NCI-H1436 treated with DMSO at 0.1 percent for 48 hours (cell line): ENCODE results near the gene RND3.

ENCODE experiments used
- DNase-seq: peaks from one replicate; lab custom pipeline; 2025; lab: John Stamatoyannopoulos, UW

RND3 gene

DNA sequence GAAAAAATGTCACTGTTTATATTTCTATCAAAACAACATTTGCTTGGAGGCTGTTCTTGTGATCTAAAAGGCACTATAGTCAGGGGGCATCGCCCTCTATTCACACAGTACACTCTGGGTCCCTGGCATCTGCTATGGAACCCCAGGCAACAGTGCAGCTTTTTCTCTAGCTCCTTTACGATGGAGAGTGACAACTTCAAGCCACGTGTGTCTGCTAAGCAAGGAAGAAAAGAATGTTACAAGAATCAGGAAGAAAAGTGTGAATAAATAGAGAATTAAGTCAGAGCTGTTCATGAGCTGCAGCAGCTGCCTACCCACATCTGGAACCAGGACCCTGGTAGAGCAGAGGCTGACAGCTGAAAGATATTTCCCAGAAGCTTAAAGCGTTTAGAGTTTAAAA is 11.2 kb downstream of the RND3 start:
- DNase-seq, result no peak

DNA sequence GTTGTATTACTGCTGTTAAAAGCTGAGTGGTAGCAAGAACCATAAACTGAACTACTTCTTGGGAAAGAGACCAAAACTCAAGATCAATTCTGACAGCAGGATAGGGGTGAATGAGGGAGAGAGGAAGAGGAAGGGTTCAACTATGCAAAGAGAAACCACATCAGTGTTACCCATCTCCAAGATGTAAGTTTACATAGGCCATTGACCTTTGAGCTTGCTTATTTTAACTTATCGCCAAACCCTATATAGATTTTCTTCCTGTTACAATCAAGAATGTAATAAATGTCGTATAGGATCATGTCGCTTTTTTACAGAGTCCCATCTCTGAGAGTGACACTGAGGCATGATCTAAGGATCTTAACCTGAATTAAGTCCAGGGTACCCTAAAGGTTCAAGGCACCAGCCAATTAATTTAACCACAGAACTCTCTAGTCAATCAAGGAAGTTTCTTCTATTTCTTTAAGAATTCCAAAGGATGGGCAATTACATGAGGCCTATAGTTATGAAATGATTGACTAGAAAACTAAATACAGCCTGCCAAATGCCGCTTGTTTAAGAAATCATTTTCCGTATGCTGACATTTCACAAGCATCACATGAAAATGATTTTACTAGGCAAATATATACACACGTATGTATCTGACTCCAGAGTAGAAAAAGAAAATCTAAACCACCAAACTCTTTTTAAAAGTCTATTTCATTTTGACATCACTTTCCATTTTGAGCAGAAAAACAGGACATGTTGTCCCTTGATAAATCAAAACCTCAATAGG is 11.8 kb downstream of the RND3 start:
- no peak for DNase-seq

DNA sequence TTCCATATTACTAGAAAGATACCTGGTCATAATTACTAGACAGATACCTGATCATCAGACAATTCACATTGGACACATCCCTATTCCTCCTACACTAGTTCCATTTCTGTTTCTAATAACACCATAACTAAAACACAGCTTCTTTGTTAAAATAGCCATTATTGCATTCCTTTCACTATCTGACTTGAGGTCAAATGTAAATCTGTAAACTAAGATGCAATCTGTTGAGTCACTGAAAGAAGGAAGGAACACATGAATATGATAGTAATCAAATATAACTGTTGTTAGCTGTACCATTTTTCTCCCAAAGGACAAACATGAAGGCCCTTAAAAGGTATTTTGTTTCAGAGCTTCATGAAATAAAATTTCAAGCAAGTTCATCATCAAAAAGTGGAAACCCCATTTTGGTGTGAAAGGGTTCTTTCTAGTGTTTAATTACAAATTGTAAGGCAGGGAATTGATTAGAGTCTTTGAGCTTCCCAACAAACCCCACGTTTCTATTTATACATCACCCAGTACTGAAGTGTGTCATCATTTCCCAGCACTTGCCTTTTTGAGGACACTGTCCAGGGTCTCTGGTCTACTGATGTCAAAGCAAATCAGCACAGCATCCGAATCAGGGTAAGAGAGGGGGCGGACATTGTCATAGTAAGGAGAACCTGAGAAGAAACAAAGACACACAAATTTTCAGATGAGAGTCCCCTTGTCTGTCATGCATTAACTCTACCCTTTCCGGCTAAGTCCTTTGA is 13.0 kb downstream of the RND3 start:
- no peak for DNase-seq

DNA sequence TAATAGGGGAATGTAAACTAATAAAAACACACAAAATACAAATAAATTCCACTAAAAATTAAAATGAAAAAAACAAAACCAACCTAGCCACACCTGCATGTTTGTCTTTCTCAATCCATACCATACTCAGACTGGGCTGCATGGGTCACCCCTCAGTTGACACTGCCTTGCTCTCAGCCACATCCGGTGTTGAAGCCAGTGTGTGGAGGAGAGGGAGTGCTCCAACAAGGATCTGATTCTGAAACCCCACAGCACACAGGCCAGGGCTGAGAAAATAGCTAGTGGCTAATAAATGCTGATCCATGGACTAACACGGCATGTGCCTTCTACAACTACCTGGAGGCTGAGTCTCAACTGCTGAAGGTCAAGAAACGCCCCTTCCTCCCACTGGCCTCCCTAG is 13.7 kb downstream of the RND3 start:
- no peak for DNase-seq

- no peak for DNase-seq
Measured at GRCh38 chr2:150472511-150472899, 15.0 kb downstream of the RND3 start.

- DNase-seq, result no peak
Measured at GRCh38 chr2:150471813-150472510, 15.5 kb downstream of the RND3 start.

GRCh38 chr2:150470435-150470834 is 17.0 kb downstream of the RND3 start:
- DNase-seq, result no peak

DNA sequence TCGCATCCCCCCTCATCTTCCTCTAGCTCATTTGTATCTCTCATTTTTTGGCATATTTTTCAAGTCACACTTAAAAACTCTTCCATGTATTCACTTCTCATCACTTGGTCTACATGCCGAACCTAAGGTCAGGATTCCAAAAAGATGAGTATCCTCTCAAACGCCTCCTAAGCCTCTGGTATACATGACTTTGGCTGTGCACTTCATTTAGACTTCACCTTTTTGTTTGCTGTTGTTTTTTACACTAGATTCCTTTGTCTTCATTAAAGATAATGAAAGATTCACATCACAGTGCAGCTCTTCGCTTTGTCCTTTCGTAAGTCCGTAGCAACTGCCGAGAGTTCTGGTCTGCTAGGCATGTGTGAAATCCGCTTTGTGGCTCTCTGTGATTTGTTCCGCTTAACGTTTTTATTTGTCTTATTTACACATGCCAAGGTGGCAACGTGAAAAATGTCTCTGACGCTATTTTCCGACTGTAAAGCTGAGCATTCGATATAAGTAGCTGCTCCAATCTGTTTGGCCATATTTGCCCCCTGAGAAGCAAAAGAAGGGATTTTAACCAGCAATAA is 17.7 kb downstream of the RND3 start:
- DNase-seq, result no peak

- DNase-seq, result no peak
Measured at GRCh38 chr2:150468350-150468960, 19.0 kb downstream of the RND3 start.

DNA sequence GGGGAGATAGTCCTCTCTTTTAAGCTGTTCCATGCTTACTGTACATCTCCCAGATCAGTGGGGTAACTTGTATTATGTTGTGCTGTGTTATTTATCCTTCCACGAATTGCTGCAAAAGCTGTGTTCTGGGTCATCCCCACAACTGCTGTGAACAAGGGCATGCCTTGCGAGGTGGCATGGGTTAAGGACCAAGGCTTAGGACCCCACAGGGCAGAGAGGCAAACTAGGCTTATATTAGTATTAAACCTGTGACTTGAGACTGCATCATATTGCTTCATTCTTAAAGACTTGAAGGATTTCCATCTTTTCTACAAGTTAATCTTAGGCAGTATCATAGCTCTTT is 19.9 kb downstream of the RND3 start:
- DNase-seq, result no peak

- DNase-seq, result no peak
Measured at GRCh38 chr2:150466741-150467620, 20.5 kb downstream of the RND3 start.

- DNase-seq, result no peak
Measured at GRCh38 chr2:150465703-150466569, 21.5 kb downstream of the RND3 start.

DNA sequence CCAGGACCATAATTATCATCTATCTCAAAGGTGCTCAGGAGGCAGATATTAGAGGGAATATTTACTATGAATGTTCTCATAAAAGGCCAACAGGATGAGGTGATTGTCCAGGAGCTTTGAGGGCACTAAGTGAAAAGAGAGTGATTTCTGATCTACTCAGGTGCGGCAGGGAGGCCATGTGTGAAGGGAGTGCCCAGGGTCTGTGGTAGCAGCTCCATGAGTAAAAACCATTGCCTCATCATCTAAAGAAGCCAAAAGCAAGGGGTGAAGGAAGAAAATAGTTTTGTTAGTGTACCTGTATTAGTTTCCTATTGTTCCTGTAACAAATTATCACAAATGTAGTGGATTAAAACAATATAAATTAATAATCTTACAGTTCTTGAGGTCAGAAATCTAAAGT is 22.5 kb downstream of the RND3 start:
- DNase-seq, result no peak

DNA sequence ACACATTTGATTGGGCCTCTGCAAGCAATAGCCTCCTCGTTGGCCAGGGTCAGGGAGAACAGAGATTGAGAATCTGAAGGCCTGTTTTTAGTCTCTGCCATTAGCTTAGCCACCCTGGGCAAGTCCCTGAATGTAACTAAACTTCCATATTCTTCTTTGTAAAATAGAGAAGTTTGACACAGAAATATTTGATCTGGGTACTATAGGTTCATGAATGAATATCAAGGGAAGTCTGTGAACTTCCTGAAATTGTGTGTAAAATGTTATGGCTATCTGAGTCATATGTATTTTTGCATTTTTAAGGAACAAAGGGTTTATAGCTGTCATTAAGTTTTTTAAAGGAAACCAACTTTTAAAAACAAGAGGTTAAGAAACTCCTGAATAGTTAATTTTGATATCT is 23.2 kb downstream of the RND3 start:
- DNase-seq, result no peak

- no peak for DNase-seq
Measured at GRCh38 chr2:150462770-150463169, 24.7 kb downstream of the RND3 start.

DNA sequence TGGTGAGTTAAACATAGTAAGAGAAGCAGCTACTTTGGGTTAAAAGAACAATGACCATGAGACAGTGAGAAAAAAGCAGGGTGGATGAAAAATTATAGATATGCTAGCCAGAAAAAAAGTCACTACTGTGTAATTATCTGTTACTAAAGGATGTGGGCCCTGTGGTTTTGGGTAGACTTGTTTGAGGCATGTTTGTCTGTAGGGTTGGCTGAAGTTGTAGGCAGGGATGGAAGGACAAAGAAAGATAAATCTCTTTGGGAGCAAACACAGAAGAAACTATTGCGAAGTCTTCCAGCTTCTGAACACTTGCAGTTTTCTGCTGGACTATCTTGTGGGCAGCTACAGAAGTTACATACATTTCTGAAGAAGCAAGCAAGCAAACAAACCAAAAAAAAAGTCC is 28.2 kb downstream of the RND3 start:
- DNase-seq, result no peak

DNA sequence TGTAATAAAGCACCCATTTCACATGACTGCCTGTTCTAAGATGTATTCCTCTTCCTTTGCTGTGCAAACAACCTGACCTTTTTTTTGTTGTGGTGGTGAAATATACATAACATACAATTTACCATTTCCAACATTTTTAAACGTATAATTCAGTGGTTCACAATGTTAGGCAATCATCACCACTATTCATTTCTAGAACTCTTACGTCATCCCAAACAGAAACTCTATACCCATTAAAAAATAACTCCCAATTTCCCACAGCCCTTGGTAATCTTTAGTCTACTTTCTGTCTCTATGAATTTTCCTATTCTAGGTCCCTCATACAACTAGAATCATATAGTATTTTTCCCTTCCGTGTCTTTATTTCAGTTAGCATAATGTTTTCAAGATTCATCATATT is 36.7 kb downstream of the RND3 start:
- DNase-seq, result no peak

DNA sequence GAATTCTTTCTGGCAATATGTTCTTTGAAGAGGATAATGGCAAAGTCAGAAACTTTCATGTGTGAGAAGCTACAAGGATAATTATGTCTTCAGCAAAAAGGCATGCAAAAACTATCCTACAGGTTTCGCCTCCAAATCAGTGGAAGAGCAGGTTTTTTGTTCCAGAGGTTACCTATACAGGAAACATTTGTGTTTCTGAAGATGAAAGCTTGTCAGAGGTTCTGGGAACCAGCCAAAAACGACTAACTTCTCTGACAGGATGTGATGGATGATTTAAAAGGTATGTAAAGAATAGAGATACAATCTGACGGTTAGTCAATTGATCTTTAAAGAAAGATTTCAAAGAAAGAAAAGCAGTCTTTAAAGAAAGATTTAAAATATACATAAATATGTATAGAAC is 37.6 kb downstream of the RND3 start:
- no peak for DNase-seq

- DNase-seq, result no peak
Measured at GRCh38 chr2:150445398-150445797, 42.1 kb downstream of the RND3 start.

GRCh38 chr2:150442484-150442883 is 45.0 kb downstream of the RND3 start:
- DNase-seq, result no peak
